ENCODE data around the gene ACAA2. TPM values are rescaled to one million over a fixed set of nuclear protein-coding genes. Genes with fewer than 3 reads are reported as not detected.

Gene ACAA2
- total and polyA plus RNA-seq, 10 of the 15 experiments (the other 5 are each of a cell fraction or from before 2014, with no cell fraction given), result 43.1 to 134 (median 64.6) TPM

- TF ChIP-seq HSF1 (IDR thresholded peaks at IDR 0.05; ENCODE audit: low read depth, low read length), result no peak
- no peak for TF ChIP-seq ATF3 (IDR thresholded peaks at IDR 0.05; ENCODE audit: borderline replicate concordance, extremely low read depth, low read depth, low read length)
- TF ChIP-seq SIN3A (IDR thresholded peaks at IDR 0.05; ENCODE audit: low read depth, low read length), result no peak
- no peak for TF ChIP-seq NR2C2 (IDR thresholded peaks at IDR 0.05; ENCODE audit: borderline replicate concordance, control insufficient read depth, insufficient read length, low read depth)
- no peak for TF ChIP-seq ZBED1 (IDR thresholded peaks at IDR 0.05; ENCODE audit: borderline replicate concordance)
- TF ChIP-seq ZSCAN29 (IDR thresholded peaks at IDR 0.05), result no peak
- no peak for TF ChIP-seq ATF2 (IDR thresholded peaks at IDR 0.05; ENCODE audit: low read length)
- no peak for TF ChIP-seq EZH2 (IDR thresholded peaks at IDR 0.05; ENCODE audit: borderline replicate concordance, control insufficient read depth, low read depth, low read length)
- no peak for TF ChIP-seq ZBTB33 (IDR thresholded peaks at IDR 0.05)
- no peak for TF ChIP-seq PAX8 (IDR thresholded peaks at IDR 0.05)
- TF ChIP-seq KLF5 (IDR thresholded peaks at IDR 0.05; ENCODE audit: partially characterized antibody), result no peak
- no peak for TF ChIP-seq CHD1 (IDR thresholded peaks at IDR 0.05; ENCODE audit: low read depth, low read length)
- no peak for TF ChIP-seq TCF12 (IDR thresholded peaks at IDR 0.05; ENCODE audit: low read depth, low read length)
- TF ChIP-seq SUPT20H (IDR thresholded peaks at IDR 0.05; ENCODE audit: borderline replicate concordance, control insufficient read depth, low read depth, low read length), result no peak
- no peak for TF ChIP-seq ZNF217 (IDR thresholded peaks at IDR 0.05)
- no peak for TF ChIP-seq ZNF622 (IDR thresholded peaks at IDR 0.05)
- TF ChIP-seq USF1 (IDR thresholded peaks at IDR 0.05; ENCODE audit: borderline replicate concordance, extremely low read length, insufficient read depth, low read depth, low read length), result no peak
- TF ChIP-seq IKZF1 (conservative IDR thresholded peaks at IDR 0.05), result 0 out of 2 replicates have a peak, but pooled peaks have one; percentile 18
- no peak for TF ChIP-seq TBL1XR1 (IDR thresholded peaks at IDR 0.05; ENCODE audit: low read depth, low read length)
- TF ChIP-seq CTCF (IDR thresholded peaks at IDR 0.05 in 2 of 3, conservative IDR thresholded peaks at IDR 0.05 in 1 of 3; ENCODE audit: control insufficient read depth in 2 of 3, extremely low read depth in 1 of 3, insufficient read depth in 1 of 3, low read depth in 3 of 3, low read length in 3 of 3), result peak; percentile 80 to 90 (median 84)
Measured at GRCh38 chr18:49858309-49859020, 45.1 kb upstream of the ACAA2 start (continued).
